Measurements from ENCODE around the gene LY6G5B.

DNA sequence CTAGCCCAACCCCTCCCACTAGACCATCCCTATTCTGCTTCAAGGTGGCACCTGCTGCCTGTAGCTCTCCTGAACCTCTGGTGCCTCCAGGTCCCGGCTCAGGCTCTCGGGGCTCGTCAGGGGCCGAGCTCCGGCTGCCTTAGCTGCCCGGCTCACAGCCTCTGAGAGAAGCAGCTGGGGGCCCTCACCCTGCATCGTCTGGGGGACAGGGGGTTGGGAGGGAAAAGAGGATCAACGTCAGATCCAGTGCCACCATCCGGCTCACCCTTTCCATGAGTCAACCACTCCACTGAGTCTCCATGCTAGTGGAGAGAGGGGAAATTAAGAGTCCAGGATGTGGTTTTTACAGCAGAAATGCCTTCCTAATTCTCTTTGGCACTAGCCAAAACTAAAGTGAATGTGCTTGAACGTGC lies 30.3 kb upstream of the LY6G5B start:
- TF ChIP-seq EZH2 (IDR thresholded peaks at IDR 0.05; ENCODE audit: low read length, unreplicated experiment) (no peak), EZH2phosphoT487 (IDR thresholded peaks at IDR 0.05; ENCODE audit: borderline replicate concordance, low read length) (no peak)

Measured in PC-3 (cell line).